ENCODE results near the gene S1PR2. TPM values are rescaled to one million over a fixed set of nuclear protein-coding genes. Genes with fewer than 3 reads are reported as not detected.

Gene S1PR2
- total and polyA plus RNA-seq, 9 of the 15 experiments (the other 6 are each of a cell fraction or from before 2014, with no cell fraction given), result 1.5 to 3.9 (median 2.0) TPM

DNA sequence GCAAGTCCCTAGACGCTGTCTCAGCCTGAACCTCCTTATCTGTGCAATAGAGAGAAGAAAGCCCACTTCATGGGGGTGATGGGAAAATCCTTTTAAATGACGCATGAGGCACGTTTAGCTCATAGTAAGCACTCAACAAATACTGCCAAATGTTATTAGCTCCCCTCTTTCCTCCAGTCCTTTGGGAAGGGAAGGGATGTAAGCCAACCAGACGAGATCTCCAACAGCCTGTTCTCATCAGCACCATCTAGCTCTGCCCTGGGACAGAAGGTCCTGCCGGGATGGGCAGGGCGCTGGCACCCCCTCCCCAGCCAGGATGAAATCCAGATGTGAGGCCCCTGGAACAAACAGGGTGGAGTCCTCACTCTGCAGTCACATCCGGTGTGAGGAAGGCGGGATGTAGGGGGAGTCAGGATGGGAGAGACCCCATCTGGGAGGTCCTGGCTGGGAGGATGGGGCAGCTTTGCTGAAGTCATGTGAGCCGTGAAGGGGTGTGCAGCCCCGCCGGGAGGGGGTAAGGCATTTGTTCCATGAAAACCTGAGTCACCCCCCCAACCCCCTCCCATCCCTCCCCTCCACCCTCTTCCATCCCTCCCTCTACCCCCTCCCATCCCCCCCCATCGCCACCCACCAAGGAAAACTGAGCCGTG lies 4.6 kb downstream of the S1PR2 start:
- no peak overlapping the region; a peak in 1 of 4 replicates for H3K9ac ChIP-seq (ENCODE audit: insufficient read depth in 1 of 2, low read depth in 2 of 2, low read length in 2 of 2)
- WGBS (ENCODE audit: insufficient coverage, low coverage, missing lambda C conversion rate), result 39% methylated on average over 7 of the region's 13 CpGs
- in situ Hi-C loops (cut with MboI), result no loop called here
- FAIRE-seq (no peak), DNase-seq (ENCODE audit: extremely low read depth in 1 of 4, low spot score in 3 of 4) (peak in 2 of 4 experiments; percentile 29 to 31), ATAC-seq (no peak)
- peaks cover 19 to 40% of the 10 kb centered on the region in 2 experiments; a peak in 4 of 5 replicates for H3K4me1 ChIP-seq (replicated peaks in 1 of 2; ENCODE audit: control insufficient read depth in 2 of 2, insufficient read depth in 2 of 2, low read length in 2 of 2)
- H3K27me3 ChIP-seq (ENCODE audit: control insufficient read depth in 2 of 2, insufficient read depth in 2 of 2, low read length in 2 of 2), result no peaks in the 10 kb centered on the region
- no peak for TF ChIP-seq ZNF584 (CRISPR knock-in tag; IDR thresholded peaks at IDR 0.05; ENCODE audit: low read depth)
- TF ChIP-seq, protein P1, sequence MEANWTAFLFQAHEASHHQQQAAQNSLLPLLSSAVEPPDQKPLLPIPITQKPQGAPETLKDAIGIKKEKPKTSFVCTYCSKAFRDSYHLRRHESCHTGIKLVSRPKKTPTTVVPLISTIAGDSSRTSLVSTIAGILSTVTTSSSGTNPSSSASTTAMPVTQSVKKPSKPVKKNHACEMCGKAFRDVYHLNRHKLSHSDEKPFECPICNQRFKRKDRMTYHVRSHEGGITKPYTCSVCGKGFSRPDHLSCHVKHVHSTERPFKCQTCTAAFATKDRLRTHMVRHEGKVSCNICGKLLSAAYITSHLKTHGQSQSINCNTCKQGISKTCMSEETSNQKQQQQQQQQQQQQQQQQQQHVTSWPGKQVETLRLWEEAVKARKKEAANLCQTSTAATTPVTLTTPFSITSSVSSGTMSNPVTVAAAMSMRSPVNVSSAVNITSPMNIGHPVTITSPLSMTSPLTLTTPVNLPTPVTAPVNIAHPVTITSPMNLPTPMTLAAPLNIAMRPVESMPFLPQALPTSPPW (CRISPR knock-in tag; IDR thresholded peaks at IDR 0.05), result peak; percentile 25; the same call in 1 of the 2 replicates
- no peak overlapping the region for H3K4me3 ChIP-seq
- ChIA-PET POLR2A (interaction anchor here (0.6 kb wide), 2 partner anchors 25 to 146 kb away, joined by 3 read pairs; no protein-coding TSS in a partner anchor), CTCF (ENCODE audit: low intra/inter-chr PET ratio) (interaction anchor here (0.6 kb wide), 1 partner anchor 225 kb away, joined by 3 read pairs; no protein-coding TSS in a partner anchor)
- no peaks in the 10 kb centered on the region for H3K9me3 ChIP-seq (replicated peaks; ENCODE audit: control insufficient read depth, insufficient read depth, low read depth, low read length)
- H3K79me2 ChIP-seq (ENCODE audit: control insufficient read depth, insufficient read depth, low read length), result peaks cover 17% of the 10 kb centered on the region
- H2AFZ ChIP-seq (ENCODE audit: low read depth, low read length), result no peak overlapping the region
- no peak overlapping the region for H3K4me2 ChIP-seq (ENCODE audit: insufficient read depth, low read length)
- intact Hi-C loops (cut with micrococcal nuclease), result no loop called here
- H3K27ac ChIP-seq (ENCODE audit: extremely low read depth, low read depth, low read length), result no peak overlapping the region
- H3K9me1 ChIP-seq (ENCODE audit: control insufficient read depth, insufficient read depth, low read length), result no peaks in the 10 kb centered on the region
- 0 out of 2 replicates have a peak, but pooled peaks cover 4% of the 10 kb centered on the region for H4K20me1 ChIP-seq (replicated peaks; ENCODE audit: control insufficient read depth, insufficient read depth, low read length)
- peaks cover 11% of the 10 kb centered on the region; the same call in 1 of the 3 replicates for H3K36me3 ChIP-seq (ENCODE audit: control insufficient read depth, insufficient read depth, low read length)
- BruUV-seq (replicated peaks), result no TSS peak

Measured in K562 (cell line).